HT1080 (cell line): ENCODE data around the gene PRAMEF2. TPM values are rescaled to one million over a fixed set of nuclear protein-coding genes. Genes with fewer than 3 reads are reported as not detected.
"Not testable (repeated sequence)": the region's sequence is repeated elsewhere in the genome, so short reads cannot be mapped to it uniquely, and the experiment has no call there.

Source experiments
- DNase-seq: peaks from one replicate; pipeline ENCODE4 v3.0.0-alpha.2; 2015; ENCODE audit warnings: low read depth
- polyA plus RNA-seq, 2 experiments: library from polyadenylated mRNA; depleted of rRNA; stranded (reverse); fragments of >200 nt; gene quantifications; 2 replicates each; pipeline ENCODE4 v1.2.3, GENCODE V29; 2015
- total RNA-seq: library from RNA; depleted of rRNA; stranded (reverse); fragments of >200 nt; shearing (Covaris generic); gene quantifications from 2 replicates; pipeline ENCODE4 v1.2.3, GENCODE V29; 2014; rRNA removed

PRAMEF2 gene, protein sequence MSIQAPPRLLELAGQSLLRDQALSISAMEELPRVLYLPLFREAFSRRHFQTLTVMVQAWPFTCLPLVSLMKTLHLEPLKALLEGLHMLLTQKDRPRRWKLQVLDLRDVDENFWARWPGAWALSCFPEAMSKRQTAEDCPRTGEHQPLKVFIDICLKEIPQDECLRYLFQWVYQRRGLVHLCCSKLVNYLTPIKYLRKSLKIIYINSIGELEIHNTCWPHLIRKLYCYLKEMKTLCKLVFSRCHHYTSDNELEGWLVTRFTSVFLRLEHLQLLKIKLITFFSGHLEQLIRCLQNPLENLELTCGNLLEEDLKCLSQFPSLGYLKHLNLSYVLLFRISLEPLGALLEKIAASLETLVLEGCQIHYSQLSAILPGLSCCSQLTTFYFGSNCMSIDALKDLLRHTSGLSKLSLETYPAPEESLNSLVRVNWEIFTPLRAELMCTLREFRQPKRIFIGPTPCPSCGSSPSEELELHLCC
- not detected in 2 replicates for total RNA-seq
- polyA plus RNA-seq (2015; cell fraction: cytosol; rRNA removed), result not detected in 2 replicates
- not detected in 2 replicates for polyA plus RNA-seq (2015; cell fraction: nucleus; rRNA removed)

DNA sequence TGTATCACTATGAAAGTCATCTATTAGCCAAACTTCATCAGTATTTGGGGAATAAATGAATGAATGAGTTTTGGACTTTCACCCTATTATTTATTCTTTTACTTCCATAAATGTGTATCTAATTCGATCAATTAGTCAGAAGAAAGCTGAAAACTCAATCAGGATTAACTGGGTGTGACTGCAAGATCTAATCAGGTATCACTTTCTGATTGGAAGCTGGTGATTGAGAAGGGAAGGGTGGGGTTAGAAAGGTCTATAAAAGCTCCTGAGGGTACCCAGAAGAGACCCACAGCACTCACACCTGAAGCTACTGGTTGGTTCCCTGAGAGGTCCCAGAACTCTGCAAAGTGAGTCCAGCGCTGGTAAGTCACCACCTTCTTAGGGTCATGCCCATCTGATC, at the start of gene PRAMEF2:
TSS of gene PRAMEF2 (plus strand) at position 301 of the 400 bp plus-strand sequence. CDS start 1,924 bp downstream, outside the sequence.
- DNase-seq, result not testable (repeated sequence)

DNA sequence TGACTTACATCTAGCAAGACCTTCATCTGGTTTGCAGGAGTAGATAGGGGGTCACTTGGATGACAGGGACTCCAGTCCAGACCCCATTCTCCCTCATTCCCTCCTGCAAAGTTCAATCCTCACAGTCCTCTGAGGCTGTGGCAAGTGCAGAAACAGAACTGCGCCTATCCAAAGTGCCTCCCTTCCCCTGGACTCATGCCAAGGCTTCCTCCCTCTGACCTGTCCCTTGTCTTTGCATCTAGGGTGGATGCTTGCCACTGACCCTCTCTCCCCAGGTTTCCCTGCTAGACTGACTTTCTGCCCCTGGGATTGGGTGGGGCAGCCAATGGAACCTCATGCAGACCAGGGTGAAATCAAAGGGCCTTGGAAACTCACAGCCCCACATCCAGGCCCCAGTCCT, 47.0 kb upstream of the PRAMEF2 start:
- no peak for DNase-seq

DNA sequence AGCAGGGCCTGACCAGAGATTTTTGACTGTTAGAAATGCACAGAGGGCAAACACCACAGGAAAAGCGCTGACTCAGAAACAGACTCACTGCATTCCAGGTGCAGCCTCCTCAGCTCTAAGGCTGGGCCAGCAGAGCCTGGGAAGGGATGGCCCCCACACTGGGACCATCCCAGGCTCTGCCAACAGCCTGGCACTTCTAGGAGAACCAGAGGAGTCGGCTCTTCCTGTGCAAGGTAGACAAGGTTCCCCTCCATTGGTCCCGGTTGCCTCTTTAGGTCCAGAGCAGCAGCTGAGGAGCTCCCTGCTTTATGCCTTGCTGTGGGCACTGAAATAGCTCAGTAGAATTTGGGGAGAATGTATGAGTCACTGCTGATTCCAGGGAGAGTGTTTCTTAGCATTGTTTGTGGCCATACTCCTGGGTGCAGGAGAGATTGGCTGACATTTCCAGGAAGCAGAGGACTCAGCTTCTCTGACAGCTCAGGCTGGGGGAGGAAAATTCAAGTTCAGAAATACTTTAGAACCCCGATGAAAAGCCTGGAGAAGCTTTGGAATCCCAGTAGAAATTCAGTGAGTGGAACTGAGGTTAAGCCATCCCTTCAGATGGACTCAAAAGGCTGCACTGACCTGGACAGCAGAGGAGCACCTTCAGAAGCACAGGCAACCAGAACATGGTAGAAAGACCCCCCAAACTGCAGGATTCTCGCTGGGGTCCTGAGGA, 46.0 kb upstream of the PRAMEF2 start:
- peak; percentile 85 for DNase-seq

DNA sequence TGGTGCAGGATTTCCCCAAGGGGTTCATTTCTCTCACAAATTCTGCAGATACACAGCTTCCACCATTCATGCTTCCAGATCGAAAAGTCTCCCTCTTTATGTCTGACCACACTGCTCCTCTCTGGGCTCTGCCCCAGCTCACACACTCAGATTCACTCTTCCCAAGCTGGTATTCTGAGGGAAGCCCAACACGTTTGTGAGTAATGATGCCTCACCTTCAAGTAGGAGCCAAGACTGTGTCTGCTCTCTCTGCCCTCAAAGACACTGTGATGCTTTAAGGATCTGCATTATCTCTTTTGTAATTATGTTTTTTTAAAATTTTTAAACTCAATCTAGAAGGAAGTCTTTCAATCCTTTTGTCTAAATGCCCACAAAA, 45.5 kb upstream of the PRAMEF2 start:
- peak; percentile 76 for DNase-seq

DNA sequence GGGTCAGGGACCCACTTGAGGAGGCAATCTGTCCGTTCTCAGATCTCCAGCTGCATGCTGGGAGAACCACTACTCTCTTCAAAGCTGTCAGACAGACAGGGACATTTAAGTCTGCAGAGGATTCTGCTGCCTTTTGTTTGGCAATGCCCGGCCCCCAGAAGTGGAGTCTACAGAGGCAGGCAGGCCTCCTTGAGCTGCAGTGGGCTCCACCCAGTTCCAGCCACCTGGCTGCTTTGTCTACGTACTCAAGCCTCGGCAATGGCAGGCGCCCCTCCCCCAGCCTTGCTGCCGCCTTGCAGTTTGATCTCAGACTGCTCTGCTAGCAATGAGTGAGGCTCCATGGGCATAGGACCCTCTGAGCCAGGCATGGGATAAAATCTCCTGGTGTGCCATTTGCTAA, 37.8 kb upstream of the PRAMEF2 start:
- DNase-seq, result not testable (repeated sequence)

DNA sequence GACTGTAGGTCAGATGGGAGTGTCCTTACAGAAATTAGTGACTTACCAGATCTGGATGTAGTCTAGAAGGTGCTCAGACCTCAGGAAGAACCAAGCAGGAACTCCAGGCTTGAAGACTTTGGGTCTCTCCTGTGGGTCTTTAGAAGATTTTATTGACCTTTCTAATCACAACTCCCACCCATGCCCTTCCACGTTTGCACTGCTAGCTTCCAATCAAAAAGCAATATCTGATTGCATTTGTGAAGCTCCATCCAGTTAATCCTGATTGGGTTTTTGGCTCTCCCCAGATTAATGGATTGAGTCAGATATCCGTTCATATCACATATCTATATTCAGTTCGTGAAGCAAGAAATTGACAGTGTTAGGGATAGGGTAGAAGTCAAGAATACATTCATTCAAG, 25.6 kb upstream of the PRAMEF2 start, which contains the start of gene PRAMEF11:
TSS of gene PRAMEF11 (minus strand) at position 101 of the 400 bp plus-strand sequence. CDS start 2,621 bp downstream, outside the sequence.
- not testable (repeated sequence) for DNase-seq

DNA sequence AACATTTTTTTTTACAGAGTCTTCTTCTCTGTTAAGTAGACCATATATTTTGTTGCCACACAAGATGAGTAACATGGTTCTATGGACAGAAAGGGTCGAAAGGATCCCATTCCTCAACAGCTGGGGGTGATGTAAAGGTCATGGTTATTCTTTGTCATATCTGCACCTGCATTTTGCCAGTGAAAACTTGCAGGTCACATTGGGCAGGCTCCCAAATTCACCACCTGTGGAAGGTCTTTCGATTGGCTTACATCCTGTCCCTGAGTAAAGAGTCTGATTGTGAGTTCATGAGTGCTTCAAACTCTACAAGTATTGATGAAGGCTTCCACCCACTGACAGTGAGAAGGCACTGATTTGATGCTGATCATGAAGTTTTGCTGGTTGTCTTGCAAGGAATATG, 23.6 kb upstream of the PRAMEF2 start:
- not testable (repeated sequence) for DNase-seq

DNA sequence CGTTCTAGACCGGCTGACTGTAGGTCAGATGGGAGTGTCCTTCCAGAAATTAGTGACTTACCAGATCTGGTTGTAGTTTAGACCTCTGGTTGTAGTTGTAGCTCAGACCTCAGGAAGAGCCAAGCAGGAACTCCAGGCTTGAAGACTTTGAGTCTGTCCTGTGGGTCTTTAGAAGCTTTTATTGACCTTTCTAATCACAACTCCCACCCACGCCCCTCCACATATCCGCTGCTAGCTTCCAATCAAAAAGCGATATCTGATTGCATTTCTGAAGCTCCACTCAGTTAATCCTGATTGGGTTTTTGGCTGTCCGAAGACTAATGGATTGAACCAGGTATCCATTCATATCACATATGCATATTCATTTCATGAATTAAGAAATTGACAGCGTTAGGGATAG, 8.3 kb upstream of the PRAMEF2 start, which contains the start of gene HNRNPCL1:
TSS of gene HNRNPCL1 (minus strand) at position 101 of the 400 bp plus-strand sequence. CDS start 431 bp downstream, outside the sequence.
- not testable (repeated sequence) for DNase-seq

DNA sequence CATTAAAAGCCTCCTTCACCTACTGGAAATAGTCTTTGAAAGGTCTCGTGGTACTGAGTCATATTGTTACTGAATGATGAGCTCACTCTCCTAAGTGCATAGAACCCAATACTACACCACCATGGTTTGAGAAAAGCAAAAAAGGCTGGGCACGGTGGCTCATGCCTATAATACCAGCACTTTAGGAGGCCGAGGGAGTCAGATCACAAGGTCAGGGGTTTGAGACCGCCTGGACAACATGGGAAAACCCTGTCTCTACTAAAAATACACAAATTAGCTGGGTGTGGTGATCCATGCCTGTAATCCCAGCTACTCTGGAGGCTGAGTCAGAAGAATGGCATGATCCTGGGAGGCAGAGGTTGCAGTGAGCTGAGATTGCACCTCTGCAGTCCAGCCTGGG, 5.1 kb upstream of the PRAMEF2 start:
- peak; percentile 88 for DNase-seq

DNA sequence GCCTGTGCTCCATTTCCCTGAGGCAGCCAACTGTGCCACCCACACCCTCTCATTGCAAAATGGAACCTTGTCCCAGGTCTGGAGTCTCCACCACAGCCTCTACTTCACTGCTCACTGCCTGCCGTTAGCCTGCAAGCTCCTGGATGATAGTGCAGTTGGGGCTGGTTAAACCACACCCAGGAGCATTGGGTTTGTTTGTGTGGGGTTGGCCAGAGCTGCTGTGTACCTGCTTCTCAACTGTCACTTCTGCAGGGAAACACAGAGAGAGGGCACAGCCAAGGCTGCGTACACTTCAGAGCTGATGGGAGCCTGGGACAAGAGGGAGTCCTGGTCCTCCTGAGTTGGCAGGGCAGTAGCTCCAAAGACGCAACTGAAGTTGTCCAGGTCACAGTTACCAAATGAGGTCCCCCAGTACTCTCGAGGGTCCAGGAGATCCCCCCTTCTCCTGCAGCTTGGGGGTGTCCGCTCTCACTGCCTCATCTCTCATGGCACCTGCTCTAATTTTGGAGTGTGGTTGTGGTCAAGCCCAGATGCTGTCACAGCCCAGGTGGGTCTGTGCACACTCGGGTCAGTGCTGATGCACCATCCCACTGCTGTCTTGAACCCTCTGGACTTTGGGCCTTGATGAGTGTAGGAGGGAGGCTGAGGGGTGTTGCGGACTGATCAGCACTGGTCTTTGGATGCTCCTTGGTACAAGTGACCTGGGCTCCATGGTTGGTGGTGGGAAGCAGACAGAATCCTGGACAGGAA, 6.4 kb downstream of the PRAMEF2 start:
- DNase-seq, result not testable (repeated sequence)

DNA sequence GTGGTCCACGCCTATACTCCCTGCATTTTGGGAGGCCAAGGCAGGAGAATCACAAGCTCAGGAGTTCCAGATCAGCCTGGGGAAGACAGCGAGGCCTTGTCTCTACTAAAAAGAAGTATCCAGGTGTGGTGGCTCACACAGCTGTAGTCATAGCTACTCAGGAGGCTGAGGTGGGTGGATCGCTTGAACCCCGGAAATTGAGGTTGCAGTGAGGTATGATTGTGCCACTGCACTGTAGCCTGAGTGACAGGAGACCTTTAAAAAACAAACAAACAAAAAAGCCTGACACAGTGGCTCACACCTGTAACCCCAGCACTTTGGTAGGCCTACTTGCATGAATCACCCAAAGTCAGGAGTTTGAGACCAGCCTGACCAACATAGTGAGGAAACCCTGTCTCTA, 21.6 kb downstream of the PRAMEF2 start:
- DNase-seq, result not testable (repeated sequence)

DNA sequence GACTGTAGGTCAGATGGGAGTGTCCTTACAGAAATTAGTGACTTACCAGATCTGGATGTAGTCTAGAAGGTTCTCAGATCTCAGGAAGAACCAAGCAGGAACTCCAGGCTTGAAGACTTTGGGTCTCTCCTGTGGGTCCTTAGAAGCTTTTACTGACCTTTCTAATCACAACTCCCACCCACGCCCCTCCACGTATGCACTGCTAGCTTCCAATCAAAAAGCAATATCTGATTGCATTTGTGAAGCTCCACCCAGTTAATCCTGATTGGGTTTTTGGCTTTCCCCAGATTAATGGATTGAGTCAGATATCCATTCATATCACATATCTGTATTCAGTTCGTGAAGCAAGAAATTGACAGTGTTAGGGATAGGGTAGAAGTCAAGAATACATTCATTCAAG, 29.2 kb downstream of the PRAMEF2 start, which contains the start of gene PRAMEF4:
TSS of gene PRAMEF4 (minus strand) at position 101 of the 400 bp plus-strand sequence. CDS start 2,807 bp downstream, outside the sequence.
- DNase-seq, result not testable (repeated sequence)

DNA sequence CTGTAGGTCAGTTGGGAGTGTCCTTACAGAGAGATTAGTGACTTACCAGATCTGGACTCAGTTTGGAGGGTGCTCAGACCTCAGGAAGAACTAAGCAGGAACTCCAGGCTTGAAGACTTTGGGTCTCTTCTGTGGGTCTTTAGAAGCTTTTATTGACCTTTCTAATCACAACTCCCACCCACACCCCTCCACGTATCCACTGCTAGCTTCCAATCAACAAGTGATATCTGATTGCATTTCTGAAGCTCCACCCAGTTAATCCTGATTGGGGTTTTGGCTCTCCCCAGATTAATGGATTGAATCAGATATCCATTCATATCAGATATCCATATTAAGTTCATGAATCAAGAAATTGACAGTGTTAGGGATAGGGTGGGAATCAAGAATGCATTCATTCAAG, 41.3 kb downstream of the PRAMEF2 start, which contains the start of gene PRAMEF10:
TSS of gene PRAMEF10 (minus strand) at position 101 of the 400 bp plus-strand sequence. CDS start 2,423 bp downstream, outside the sequence.
- not testable (repeated sequence) for DNase-seq

DNA sequence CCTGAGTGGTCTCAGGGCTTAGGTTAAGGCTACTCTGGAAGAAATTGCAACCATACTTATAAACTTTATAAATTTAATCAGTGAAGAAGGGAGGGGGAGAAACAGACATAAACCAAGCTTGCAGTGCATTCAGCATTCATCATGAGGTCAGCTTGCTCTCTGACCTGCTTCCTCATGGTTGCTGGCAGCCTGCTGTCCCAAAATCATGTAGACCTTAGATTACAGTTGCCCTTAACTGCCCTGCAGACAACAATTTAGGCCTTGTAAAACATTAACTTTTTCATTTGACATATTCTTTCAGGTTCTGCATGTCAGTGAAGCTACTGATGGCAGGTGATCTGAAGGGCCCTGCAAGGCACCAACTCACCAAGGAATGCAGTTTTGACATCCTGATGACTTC, 42.3 kb downstream of the PRAMEF2 start:
- DNase-seq, result not testable (repeated sequence)

DNA sequence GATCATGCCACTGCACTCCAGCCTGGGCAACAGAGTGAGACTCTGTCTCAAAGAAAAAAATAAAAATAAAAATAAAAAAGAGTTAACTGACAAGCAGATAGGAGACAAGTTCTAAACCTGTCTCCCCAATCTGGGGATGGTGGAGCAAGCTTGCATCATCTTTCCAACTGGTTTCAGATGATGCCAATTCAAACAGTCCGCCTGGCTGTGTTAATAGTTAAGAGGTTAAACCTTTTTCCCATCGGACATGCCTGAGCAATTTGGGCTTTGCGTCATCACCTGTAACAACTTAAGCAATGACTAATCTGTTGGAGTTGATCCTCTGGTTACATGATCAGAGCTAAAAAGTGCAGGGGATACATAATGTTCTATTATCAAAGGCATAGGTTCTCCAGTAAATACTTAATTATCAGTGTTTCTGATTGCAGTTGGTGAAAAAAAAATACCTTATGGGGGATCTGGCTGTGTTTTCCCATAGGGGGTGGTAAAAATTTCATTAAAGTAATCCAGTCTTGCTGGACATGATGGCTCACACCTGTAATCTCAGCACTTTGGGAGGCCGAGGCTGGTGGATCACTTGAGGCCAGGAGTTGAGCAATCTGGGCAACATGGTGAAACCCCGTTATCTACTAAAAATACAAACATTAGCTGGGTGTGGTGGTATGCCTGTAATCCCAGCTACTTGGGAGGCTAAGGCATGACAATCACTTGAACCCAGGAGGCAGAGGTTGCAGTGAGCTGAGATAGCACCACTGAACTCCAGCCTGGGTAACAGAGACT, 47.1 kb downstream of the PRAMEF2 start:
- not testable (repeated sequence) for DNase-seq

Other genes with a start within 250 kb of the PRAMEF2 start
- gene DHRS3, start 238.9 kb upstream of the PRAMEF2 start, total RNA-seq, result 0.10 TPM in 1 of 2 replicates, not detected in the other
- not detected in 2 replicates for gene AADACL4, start 213.0 kb upstream of the PRAMEF2 start, total RNA-seq
- not detected in 2 replicates for gene AADACL3, start 141.0 kb upstream of the PRAMEF2 start, total RNA-seq
- gene CFAP107, start 110.9 kb upstream of the PRAMEF2 start, total RNA-seq, result not detected in 2 replicates
- not detected in 2 replicates for gene PRAMEF12, start 83.3 kb upstream of the PRAMEF2 start, total RNA-seq
- gene PRAMEF1, start 65.7 kb upstream of the PRAMEF2 start, total RNA-seq, result not detected in 2 replicates
- gene PRAMEF11, start 25.7 kb upstream of the PRAMEF2 start, total RNA-seq, result not detected in 2 replicates
- gene HNRNPCL1, start 8.4 kb upstream of the PRAMEF2 start, total RNA-seq, result not detected in 2 replicates
- not detected in 2 replicates for gene PRAMEF4, start 29.1 kb downstream of the PRAMEF2 start, total RNA-seq
- gene PRAMEF10, start 41.2 kb downstream of the PRAMEF2 start, total RNA-seq, result not detected in 2 replicates
- not detected in 2 replicates for gene PRAMEF7, start 59.5 kb downstream of the PRAMEF2 start, total RNA-seq
- not detected in 2 replicates for gene PRAMEF6, start 90.5 kb downstream of the PRAMEF2 start, total RNA-seq
- gene PRAMEF27, start 199.5 kb downstream of the PRAMEF2 start, total RNA-seq, result not detected in 2 replicates
- not detected in 2 replicates for gene HNRNPCL3, start 203.7 kb downstream of the PRAMEF2 start, total RNA-seq
- gene PRAMEF25, start 213.7 kb downstream of the PRAMEF2 start, total RNA-seq, result not detected in 2 replicates